Caco-2 (cell line): ENCODE data around the gene RIMS1. TPM values are rescaled to one million over a fixed set of nuclear protein-coding genes. Genes with fewer than 3 reads are reported as not detected.

ENCODE experiments used
- BruUV-seq: library from RNA; stranded (reverse); fragments of 400-500 nt; replicated peaks from 2 replicates; lab custom pipeline; 2021; lab: Mats Ljungman, UMichigan
- CTCF ChIA-PET: fragments of 300-600 bp; sonication (Branson Sonifier 250); formaldehyde crosslinking; loops from one replicate; lab custom pipeline; 2022; ENCODE audit warnings: antibody characterized with exemption; lab: Charles Lee
- POLR2A ChIA-PET: fragments of 300-600 bp; sonication (Branson Sonifier 250); formaldehyde crosslinking; loops from one replicate; lab custom pipeline; 2022; ENCODE audit warnings: antibody characterized with exemption; lab: Charles Lee
- DNase-seq, 2 experiments: peaks; one replicate each; pipeline versions ENCODE4 v3.0.0 to v3.0.0-alpha.2; 2020 to 2022
- H3K27me3 ChIP-seq: replicated peaks from 2 replicates; pipeline ENCODE4 v1.6.0; 2011; ENCODE audit warnings: low read length; ENCODE audit not compliant: control insufficient read depth, insufficient read depth
- H3K36me3 ChIP-seq: 2 replicates; pipeline ENCODE4 v1.5.1; 2011; ENCODE audit warnings: low read length; ENCODE audit not compliant: control insufficient read depth, insufficient read depth
- H3K4me1 ChIP-seq: fragments of 250-450 bp; sonication (Bioruptor Pico); 2 replicates; pipeline ENCODE4 v1.5.1; 2020; ENCODE audit warnings: mild to moderate bottlenecking
- H3K4me3 ChIP-seq: 2 replicates; pipeline ENCODE4 v1.5.1; 2011; ENCODE audit warnings: low read depth, mild to moderate bottlenecking, control low read depth, low read length
- H3K9me3 ChIP-seq: fragments of 250-450 bp; sonication (Bioruptor Pico); 2 replicates; pipeline ENCODE4 v1.5.1; 2020; ENCODE audit warnings: mild to moderate bottlenecking, moderate library complexity
- H3K27ac Mint-ChIP-seq: one replicate; pipeline ENCODE4 v1.8.0; 2022; ENCODE audit warnings: mixed read lengths; ENCODE audit not compliant: unreplicated experiment
- H3K27me3 Mint-ChIP-seq: one replicate; pipeline ENCODE4 v1.8.0; 2022; ENCODE audit warnings: mixed read lengths; ENCODE audit not compliant: insufficient read depth, unreplicated experiment
- H3K36me3 Mint-ChIP-seq: one replicate; pipeline ENCODE4 v1.8.0; 2022; ENCODE audit warnings: mild to moderate bottlenecking, mixed read lengths; ENCODE audit not compliant: insufficient read depth, unreplicated experiment
- H3K4me1 Mint-ChIP-seq: one replicate; pipeline ENCODE4 v1.8.0; 2022; ENCODE audit warnings: low read depth, mixed read lengths; ENCODE audit not compliant: unreplicated experiment
- H3K4me3 Mint-ChIP-seq: one replicate; pipeline ENCODE4 v1.8.0; 2022; ENCODE audit warnings: mild to moderate bottlenecking, moderate library complexity, mixed read lengths; ENCODE audit not compliant: unreplicated experiment
- H3K9me3 Mint-ChIP-seq: one replicate; pipeline ENCODE4 v1.8.0; 2022; ENCODE audit warnings: mixed read lengths; ENCODE audit not compliant: unreplicated experiment
- CTCF ChIP-seq, 2 experiments: fragments of 200-600 bp in 1 of 2; IDR thresholded peaks; 1 replicate in 1 of 2; 2 replicates in 1 of 2; pipeline versions ENCODE4 v1.5.1 to v1.8.0; 2011 to 2022; ENCODE audit warnings: antibody characterized with exemption in 1 of 2, control low read depth in 1 of 2, inconsistent platforms in 1 of 2, low read depth in 1 of 2, low read length in 1 of 2, mild to moderate bottlenecking in 1 of 2, moderate library complexity in 1 of 2; ENCODE audit not compliant: insufficient read depth in 1 of 2, severe bottlenecking in 1 of 2, unreplicated experiment in 1 of 2
- intact Hi-C: fragments of 100-400 bp; cut with micrococcal nuclease; formaldehyde crosslinking; loops from one replicate; pipeline ENCODE4 v1.10.0; 2022; ENCODE audit not compliant: unreplicated experiment
- total RNA-seq: library from RNA; stranded (reverse); gene quantifications from 2 replicates; pipeline ENCODE4 v1.2.3, GENCODE V29; 2022

The RIMS1 gene
- total RNA-seq, 1 experiment from 2014 or later = 3.4 TPM

- peaks cover 9% of the 10 kb centered on the region for H3K4me1 Mint-ChIP-seq
- DNase-seq = no peak
- no peak for TF ChIP-seq CTCF (IDR thresholded peaks at IDR 0.05; ENCODE audit: insufficient read depth in 1 of 2, low read depth in 1 of 2, low read length in 1 of 2, severe bottlenecking in 1 of 2, unreplicated experiment in 1 of 2)
- ChIA-PET CTCF (no interaction called here), POLR2A (no interaction called here)
- Histone ChIP-seq H3K36me3 (no peaks in the 10 kb centered on the region), H3K27me3 (no peaks in the 10 kb centered on the region), H3K4me3 (no peak overlapping the region), H3K9me3 (no peaks in the 10 kb centered on the region; the same call in 1 of the 2 replicates), H3K4me1 (0 out of 2 replicates have a peak, but pooled peaks cover 4% of the 10 kb centered on the region)
- no peak overlapping the region for H3K4me3 Mint-ChIP-seq
- peaks cover 8% of the 10 kb centered on the region for H3K9me3 Mint-ChIP-seq
- no TSS peak for BruUV-seq
- H3K27me3 Mint-ChIP-seq = no peaks in the 10 kb centered on the region
- intact Hi-C loops = loop anchor here (10.0 kb wide), 1 partner anchor 318 kb away; no protein-coding TSS in a partner anchor
- no peak overlapping the region for H3K27ac Mint-ChIP-seq
- no peaks in the 10 kb centered on the region for H3K36me3 Mint-ChIP-seq
Measured at GRCh38 chr6:71852948-71853347, 33.4 kb upstream of the RIMS1 start.

GRCh38 chr6:71855406-71855805 is 30.9 kb upstream of the RIMS1 start:
- H3K27me3 ChIP-seq = no peaks in the 10 kb centered on the region
- ChIA-PET POLR2A (no interaction called here), CTCF (no interaction called here)
- H3K36me3 ChIP-seq = no peaks in the 10 kb centered on the region
- 0 out of 2 replicates have a peak, but pooled peaks cover 4% of the 10 kb centered on the region for H3K4me1 ChIP-seq
- no TSS peak for BruUV-seq
- no peaks in the 10 kb centered on the region; the same call in 1 of the 2 replicates for H3K9me3 ChIP-seq
- no peak overlapping the region for H3K4me3 ChIP-seq
- DNase-seq = peak in 1 of 2 experiments; percentile 7
- H3K27me3 Mint-ChIP-seq = no peaks in the 10 kb centered on the region
- intact Hi-C loops = loop anchor here (1.0 to 10.0 kb wide), 4 partner anchors 187 to 321 kb away; no protein-coding TSS in a partner anchor
- H3K9me3 Mint-ChIP-seq = peaks cover 10% of the 10 kb centered on the region
- no peak overlapping the region for H3K4me3 Mint-ChIP-seq
- TF ChIP-seq CTCF (IDR thresholded peaks at IDR 0.05; ENCODE audit: insufficient read depth in 1 of 2, low read depth in 1 of 2, low read length in 1 of 2, severe bottlenecking in 1 of 2, unreplicated experiment in 1 of 2) = peak; percentile 11 to 32
- H3K27ac Mint-ChIP-seq = no peak overlapping the region
- peaks cover 9% of the 10 kb centered on the region for H3K4me1 Mint-ChIP-seq
- H3K36me3 Mint-ChIP-seq = no peaks in the 10 kb centered on the region

GRCh38 chr6:71879016-71879415 is 7.3 kb upstream of the RIMS1 start:
- no peaks in the 10 kb centered on the region for H3K9me3 Mint-ChIP-seq
- no peaks in the 10 kb centered on the region for H3K27me3 Mint-ChIP-seq
- H3K27me3 ChIP-seq = no peaks in the 10 kb centered on the region
- H3K4me1 Mint-ChIP-seq = no peaks in the 10 kb centered on the region
- no TSS peak for BruUV-seq
- no peaks in the 10 kb centered on the region for H3K36me3 ChIP-seq
- no peak for TF ChIP-seq CTCF (IDR thresholded peaks at IDR 0.05; ENCODE audit: insufficient read depth in 1 of 2, low read depth in 1 of 2, low read length in 1 of 2, severe bottlenecking in 1 of 2, unreplicated experiment in 1 of 2)
- DNase-seq = no peak
- POLR2A ChIA-PET = no interaction called here
- H3K4me3 Mint-ChIP-seq = no peak overlapping the region
- intact Hi-C loops = no loop called here
- H3K27ac Mint-ChIP-seq = no peak overlapping the region
- H3K4me1 ChIP-seq = no peaks in the 10 kb centered on the region
- CTCF ChIA-PET = no interaction called here
- H3K9me3 ChIP-seq = no peaks in the 10 kb centered on the region
- H3K36me3 Mint-ChIP-seq = no peaks in the 10 kb centered on the region
- H3K4me3 ChIP-seq = no peak overlapping the region
